RWPE1 (cell line): ENCODE data around the gene METAP1D.

Experiments used
- CTCF ChIA-PET: fragments of 350-600 bp; sonication (Branson Sonifier 250); formaldehyde crosslinking; extraction: SDS; loops from one replicate; lab custom pipeline; 2021; lab: Yijun Ruan, JAX
- POLR2A ChIA-PET: fragments of 400-600 bp; formaldehyde crosslinking; extraction: SDS; loops from one replicate; lab custom pipeline; 2020; ENCODE audit warnings: antibody characterized with exemption; ENCODE audit not compliant: low non-redundant PET; lab: Yijun Ruan, JAX
- DNase-seq: peaks from one replicate; pipeline ENCODE4 v3.0.0; 2012; ENCODE audit warnings: low spot score
- H3K27ac ChIP-seq: fragments of 450-650 bp; 2 replicates; pipeline ENCODE4 v1.5.1; 2017
- CTCF ChIP-seq: fragments of 450-650 bp; conservative IDR thresholded peaks from 2 replicates; pipeline ENCODE4 v1.5.1; 2017; ENCODE audit warnings: low read depth, mild to moderate bottlenecking

Gene METAP1D

GRCh38 chr2:172021955-172022354, 22.2 kb downstream of the METAP1D start:
- no peak for DNase-seq
- ChIA-PET POLR2A (no interaction called here), CTCF (no interaction called here)
- no peak for TF ChIP-seq CTCF
- H3K27ac ChIP-seq: peak overlapping the region; percentile 51

- TF ChIP-seq CTCF: no peak
- CTCF ChIA-PET: no interaction called here
- POLR2A ChIA-PET: no interaction called here
- DNase-seq: no peak
- no peak overlapping the region for H3K27ac ChIP-seq
Observed at GRCh38 chr2:172031536-172031935, 31.8 kb downstream of the METAP1D start.

DNA sequence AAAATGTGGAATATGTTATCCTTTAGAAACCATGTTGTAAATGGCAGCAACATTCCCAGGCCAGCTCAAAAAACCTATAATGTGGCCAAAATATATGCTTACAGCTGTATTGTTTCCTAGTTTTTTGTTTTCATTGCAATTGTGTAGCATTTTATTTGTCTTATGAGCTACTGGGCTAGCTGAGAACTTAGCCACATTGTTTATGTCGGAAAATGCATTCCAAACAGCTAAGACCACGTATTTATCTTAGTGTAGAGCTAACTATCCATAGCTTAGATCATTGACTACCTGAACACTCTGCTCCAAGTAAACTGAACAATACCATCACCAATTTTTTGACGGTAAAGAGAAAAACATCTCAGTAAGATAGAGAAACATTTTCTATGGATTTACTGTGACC, 38.4 kb downstream of the METAP1D start:
- ChIA-PET POLR2A (no interaction called here), CTCF (interaction anchor here (0.5 to 0.6 kb wide), 3 partner anchors 10 to 204 kb away, joined by 3 to 4 read pairs (median 3); no protein-coding TSS in a partner anchor)
- H3K27ac ChIP-seq: no peak overlapping the region
- no peak for DNase-seq
- TF ChIP-seq CTCF: no peak

- no peak for TF ChIP-seq CTCF
- POLR2A ChIA-PET: no interaction called here
- peak; percentile 92 for DNase-seq
- CTCF ChIA-PET: interaction anchor here (0.6 kb wide), 1 partner anchor 10 kb away, joined by 3 read pairs; no protein-coding TSS in a partner anchor
- H3K27ac ChIP-seq: no peak overlapping the region
Observed at GRCh38 chr2:172038604-172039003, 38.9 kb downstream of the METAP1D start.

- no peak for DNase-seq
- POLR2A ChIA-PET: no interaction called here
- no peak for TF ChIP-seq CTCF
- H3K27ac ChIP-seq: peak overlapping the region; percentile 43
- CTCF ChIA-PET: no interaction called here
Observed at GRCh38 chr2:172039011-172039704, 39.4 kb downstream of the METAP1D start.

GRCh38 chr2:172040311-172040710, 40.6 kb downstream of the METAP1D start:
- ChIA-PET POLR2A (no interaction called here), CTCF (interaction anchor here (1.2 kb wide), 1 partner anchor 9 kb away, joined by 3 read pairs; no protein-coding TSS in a partner anchor)
- no peak for TF ChIP-seq CTCF
- no peak for DNase-seq
- 0 out of 2 replicates have a peak overlapping the region, but pooled peaks have one; percentile 43 for H3K27ac ChIP-seq
